HepG2 (cell line): Measurements from ENCODE around the gene ARHGAP26. TPM values are rescaled to one million over a fixed set of nuclear protein-coding genes. Genes with fewer than 3 reads are reported as not detected.

ENCODE experiments used
- ATF7 ChIP-seq, 2 experiments: fragments of 450-650 bp in 1 of 2; sonication (generic) in 1 of 2; formaldehyde crosslinking in 1 of 2; IDR thresholded peaks; 2 replicates each; pipeline versions ENCODE4 v1.4.0 to v1.6.1; 2016 to 2020; ENCODE audit warnings: antibody characterized with exemption in 1 of 2, mild to moderate bottlenecking in 1 of 2, missing genetic modification reagents in 1 of 2
- ELF1 ChIP-seq: sonication (generic); formaldehyde crosslinking; IDR thresholded peaks from 2 replicates; pipeline ENCODE4 v1.4.0; 2020; ENCODE audit warnings: missing genetic modification reagents
- EP300 ChIP-seq, 3 experiments: sonication (generic) in 1 of 3; formaldehyde crosslinking in 1 of 3; IDR thresholded peaks; 2 replicates each; pipeline versions ENCODE4 v1.5.1 to v1.6.1; 2011 to 2020; ENCODE audit warnings: low read depth in 2 of 3, low read length in 2 of 3, borderline replicate concordance in 1 of 3, improper control_type of control experiment in 1 of 3, mild to moderate bottlenecking in 1 of 3, missing genetic modification reagents in 1 of 3, moderate library complexity in 1 of 3
- ETV5 ChIP-seq: IDR thresholded peaks from 2 replicates; pipeline ENCODE4 v1.6.1; 2018; ENCODE audit warnings: missing biosample characterization, missing genetic modification reagents, inconsistent platforms, borderline replicate concordance
- FOXM1 ChIP-seq: sonication (generic); formaldehyde crosslinking; IDR thresholded peaks from 2 replicates; pipeline ENCODE4 v1.5.0; 2020; ENCODE audit warnings: missing genetic modification reagents
- HNRNPL ChIP-seq: fragments of 200-400 bp; formaldehyde crosslinking; IDR thresholded peaks from 2 replicates; pipeline ENCODE4 v1.6.1; 2017; ENCODE audit warnings: mild to moderate bottlenecking, low read depth, low read length
- KAT7 ChIP-seq: IDR thresholded peaks from 2 replicates; pipeline ENCODE4 v1.6.1; 2018; ENCODE audit warnings: borderline replicate concordance, missing compliant biosample characterization
- KLF11 ChIP-seq: IDR thresholded peaks from 2 replicates; pipeline ENCODE4 v1.6.1; 2016; ENCODE audit warnings: missing compliant biosample characterization
- NFATC3 ChIP-seq: sonication (generic); formaldehyde crosslinking; IDR thresholded peaks from 2 replicates; pipeline ENCODE4 v1.5.1; 2020; ENCODE audit warnings: mild to moderate bottlenecking, missing genetic modification reagents
- PCBP1 ChIP-seq: fragments of 200-400 bp; formaldehyde crosslinking; IDR thresholded peaks from 2 replicates; pipeline ENCODE4 v1.6.1; 2017; ENCODE audit warnings: mild to moderate bottlenecking, low read depth, low read length, borderline replicate concordance
- PCBP2 ChIP-seq: fragments of 200-400 bp; formaldehyde crosslinking; optimal IDR thresholded peaks from 2 replicates; pipeline ENCODE3; 2018; ENCODE audit warnings: low read length, low read depth; ENCODE audit not compliant: poor library complexity, severe bottlenecking
- SP140L ChIP-seq: sonication (generic); formaldehyde crosslinking; IDR thresholded peaks from 2 replicates; pipeline ENCODE4 v1.4.0; 2020; ENCODE audit warnings: missing genetic modification reagents, borderline replicate concordance
- SSRP1 ChIP-seq: IDR thresholded peaks from 2 replicates; pipeline ENCODE4 v1.6.1; 2016; ENCODE audit warnings: control low read depth
- TCF7 ChIP-seq: sonication (generic); IDR thresholded peaks from 2 replicates; pipeline ENCODE4 v1.6.1; 2016; ENCODE audit warnings: antibody characterized with exemption, low read depth
- TEAD2 ChIP-seq: sonication (generic); formaldehyde crosslinking; IDR thresholded peaks from 2 replicates; pipeline ENCODE4 v1.9.0; 2021; ENCODE audit warnings: missing genetic modification reagents
- ZNF101 ChIP-seq: sonication (generic); formaldehyde crosslinking; IDR thresholded peaks from 2 replicates; pipeline ENCODE4 v1.4.0; 2020; ENCODE audit warnings: mild to moderate bottlenecking, low read depth, missing genetic modification reagents, borderline replicate concordance
- ZNF138 ChIP-seq: sonication (generic); formaldehyde crosslinking; IDR thresholded peaks from 2 replicates; pipeline ENCODE4 v1.5.0; 2020; ENCODE audit warnings: mild to moderate bottlenecking, low read depth, missing genetic modification reagents
- ZNF20 ChIP-seq: sonication (generic); formaldehyde crosslinking; IDR thresholded peaks from 2 replicates; pipeline ENCODE4 v1.4.0; 2020; ENCODE audit warnings: mild to moderate bottlenecking, moderate library complexity, missing genetic modification reagents
- ZNF230 ChIP-seq: sonication (generic); formaldehyde crosslinking; IDR thresholded peaks from 2 replicates; pipeline ENCODE4 v1.4.0; 2020; ENCODE audit warnings: mild to moderate bottlenecking, missing genetic modification reagents
- ZNF720 ChIP-seq: sonication (generic); formaldehyde crosslinking; IDR thresholded peaks from 2 replicates; pipeline ENCODE4 v1.4.0; 2020; ENCODE audit warnings: missing genetic modification reagents
- ZNF780A ChIP-seq: sonication (generic); formaldehyde crosslinking; IDR thresholded peaks from 2 replicates; pipeline ENCODE4 v1.8.0; 2022; ENCODE audit warnings: mild to moderate bottlenecking, missing genetic modification reagents, moderate library complexity
- polyA plus RNA-seq, 8 experiments: library from polyadenylated mRNA; depleted of rRNA in 3 of 8; stranded (reverse) in 7 of 8; unstranded in 1 of 8; fragments of >200 nt; fragmentation: Illumina TruSeq in 4 of 8; extraction: Trizol in 4 of 8; gene quantifications; 2 replicates each; pipeline versions ENCODE4 v1.2.1 to v1.2.3, GENCODE V29; 2011 to 2016; ENCODE audit warnings: low read depth in 4 of 8, missing spikeins in 1 of 8, mixed read lengths in 1 of 8; ENCODE audit not compliant: insufficient read depth in 1 of 8
- total RNA-seq, 5 experiments: library from RNA; depleted of rRNA; stranded (reverse); fragments of >200 nt; fragmentation: Illumina TruSeq; extraction: Trizol; gene quantifications; 2 replicates each; pipeline ENCODE4 v1.2.3, GENCODE V29; 2016; ENCODE audit warnings: low read depth in 1 of 5
- TF ChIP-seq, protein P1 (sequence below): sonication (generic); formaldehyde crosslinking; IDR thresholded peaks from 2 replicates; pipeline ENCODE4 v1.9.0; 2021; ENCODE audit warnings: missing genetic modification reagents, mild to moderate bottlenecking, borderline replicate concordance
- TF ChIP-seq, protein P2 (sequence below): sonication (generic); formaldehyde crosslinking; IDR thresholded peaks from 2 replicates; pipeline ENCODE4 v1.5.1; 2020; ENCODE audit warnings: mild to moderate bottlenecking, missing genetic modification reagents, moderate library complexity
- TF ChIP-seq, protein P3 (sequence below): sonication (generic); formaldehyde crosslinking; IDR thresholded peaks from 2 replicates; pipeline ENCODE4 v1.4.0; 2020; ENCODE audit warnings: missing genetic modification reagents

The ARHGAP26 gene
- total and polyA plus RNA-seq, 2 of the 13 experiments (the other 11 are each of a cell fraction or from before 2014, with no cell fraction given) = 9.6 to 18.2 TPM

DNA sequence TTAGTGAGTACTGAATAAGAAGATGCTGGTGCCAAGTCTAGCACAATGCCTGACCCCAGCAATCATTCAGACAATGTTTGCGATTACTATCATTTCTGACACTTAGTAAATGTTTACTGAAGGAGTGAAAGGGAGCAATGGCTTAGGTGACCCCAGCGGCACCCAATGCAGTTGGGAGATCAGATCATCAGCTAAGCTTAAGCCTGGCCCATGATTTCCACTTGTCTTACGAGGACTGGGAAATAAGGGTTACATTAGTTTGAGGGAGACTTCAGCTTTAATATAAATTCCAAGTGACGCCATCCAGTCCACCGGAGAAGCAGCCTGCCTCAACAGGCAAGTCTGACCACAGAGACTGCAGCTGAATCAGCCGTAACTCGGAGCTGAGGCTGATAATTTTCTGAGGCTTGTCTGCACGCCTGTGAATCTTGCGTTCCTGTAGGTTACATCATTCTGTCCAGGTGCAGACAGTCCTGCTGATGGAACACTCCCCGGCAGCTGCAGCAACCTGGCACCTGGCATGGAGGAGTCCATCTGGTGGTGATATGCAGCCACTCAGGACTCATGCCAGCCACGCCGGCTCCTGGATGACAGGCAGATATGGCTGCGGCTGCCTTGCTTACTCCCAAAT, 49.4 kb upstream of the ARHGAP26 start (continued):
- TF ChIP-seq PCBP1 (no peak), ZNF138 (CRISPR knock-in tag) (no peak), ZNF20 (CRISPR knock-in tag) (no peak), ATF7 (IDR thresholded peaks at IDR 0.05) (no peak), ATF7 (CRISPR knock-in tag; IDR thresholded peaks at IDR 0.05) (no peak), PCBP2 (no peak), ZNF230 (CRISPR knock-in tag) (no peak), ZNF720 (CRISPR knock-in tag) (no peak), ELF1 (no peak), KLF11 (CRISPR knock-in tag) (no peak), KAT7 (CRISPR knock-in tag) (no peak), ZNF101 (CRISPR knock-in tag) (no peak), FOXM1 (no peak), HNRNPL (no peak), TCF7 (no peak), TEAD2 (CRISPR knock-in tag) (no peak), SSRP1 (no peak), EP300 (IDR thresholded peaks at IDR 0.05; ENCODE audit: low read depth in 2 of 2, low read length in 2 of 2) (no peak), EP300 (CRISPR knock-in tag; IDR thresholded peaks at IDR 0.05; ENCODE audit: borderline replicate concordance) (no peak), ZNF780A (CRISPR knock-in tag) (no peak), ETV5 (CRISPR knock-in tag) (peak; percentile 16; the same call in 1 of the 2 replicates), NFATC3 (CRISPR knock-in tag) (no peak), SP140L (CRISPR knock-in tag) (no peak)
- TF ChIP-seq, protein P1, sequence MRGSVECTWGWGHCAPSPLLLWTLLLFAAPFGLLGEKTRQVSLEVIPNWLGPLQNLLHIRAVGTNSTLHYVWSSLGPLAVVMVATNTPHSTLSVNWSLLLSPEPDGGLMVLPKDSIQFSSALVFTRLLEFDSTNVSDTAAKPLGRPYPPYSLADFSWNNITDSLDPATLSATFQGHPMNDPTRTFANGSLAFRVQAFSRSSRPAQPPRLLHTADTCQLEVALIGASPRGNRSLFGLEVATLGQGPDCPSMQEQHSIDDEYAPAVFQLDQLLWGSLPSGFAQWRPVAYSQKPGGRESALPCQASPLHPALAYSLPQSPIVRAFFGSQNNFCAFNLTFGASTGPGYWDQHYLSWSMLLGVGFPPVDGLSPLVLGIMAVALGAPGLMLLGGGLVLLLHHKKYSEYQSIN (CRISPR knock-in tag) = no peak
- TF ChIP-seq, protein P2, sequence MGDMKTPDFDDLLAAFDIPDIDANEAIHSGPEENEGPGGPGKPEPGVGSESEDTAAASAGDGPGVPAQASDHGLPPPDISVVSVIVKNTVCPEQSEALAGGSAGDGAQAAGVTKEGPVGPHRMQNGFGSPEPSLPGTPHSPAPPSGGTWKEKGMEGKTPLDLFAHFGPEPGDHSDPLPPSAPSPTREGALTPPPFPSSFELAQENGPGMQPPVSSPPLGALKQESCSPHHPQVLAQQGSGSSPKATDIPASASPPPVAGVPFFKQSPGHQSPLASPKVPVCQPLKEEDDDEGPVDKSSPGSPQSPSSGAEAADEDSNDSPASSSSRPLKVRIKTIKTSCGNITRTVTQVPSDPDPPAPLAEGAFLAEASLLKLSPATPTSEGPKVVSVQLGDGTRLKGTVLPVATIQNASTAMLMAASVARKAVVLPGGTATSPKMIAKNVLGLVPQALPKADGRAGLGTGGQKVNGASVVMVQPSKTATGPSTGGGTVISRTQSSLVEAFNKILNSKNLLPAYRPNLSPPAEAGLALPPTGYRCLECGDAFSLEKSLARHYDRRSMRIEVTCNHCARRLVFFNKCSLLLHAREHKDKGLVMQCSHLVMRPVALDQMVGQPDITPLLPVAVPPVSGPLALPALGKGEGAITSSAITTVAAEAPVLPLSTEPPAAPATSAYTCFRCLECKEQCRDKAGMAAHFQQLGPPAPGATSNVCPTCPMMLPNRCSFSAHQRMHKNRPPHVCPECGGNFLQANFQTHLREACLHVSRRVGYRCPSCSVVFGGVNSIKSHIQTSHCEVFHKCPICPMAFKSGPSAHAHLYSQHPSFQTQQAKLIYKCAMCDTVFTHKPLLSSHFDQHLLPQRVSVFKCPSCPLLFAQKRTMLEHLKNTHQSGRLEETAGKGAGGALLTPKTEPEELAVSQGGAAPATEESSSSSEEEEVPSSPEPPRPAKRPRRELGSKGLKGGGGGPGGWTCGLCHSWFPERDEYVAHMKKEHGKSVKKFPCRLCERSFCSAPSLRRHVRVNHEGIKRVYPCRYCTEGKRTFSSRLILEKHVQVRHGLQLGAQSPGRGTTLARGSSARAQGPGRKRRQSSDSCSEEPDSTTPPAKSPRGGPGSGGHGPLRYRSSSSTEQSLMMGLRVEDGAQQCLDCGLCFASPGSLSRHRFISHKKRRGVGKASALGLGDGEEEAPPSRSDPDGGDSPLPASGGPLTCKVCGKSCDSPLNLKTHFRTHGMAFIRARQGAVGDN (CRISPR knock-in tag) = no peak
- TF ChIP-seq, protein P3, sequence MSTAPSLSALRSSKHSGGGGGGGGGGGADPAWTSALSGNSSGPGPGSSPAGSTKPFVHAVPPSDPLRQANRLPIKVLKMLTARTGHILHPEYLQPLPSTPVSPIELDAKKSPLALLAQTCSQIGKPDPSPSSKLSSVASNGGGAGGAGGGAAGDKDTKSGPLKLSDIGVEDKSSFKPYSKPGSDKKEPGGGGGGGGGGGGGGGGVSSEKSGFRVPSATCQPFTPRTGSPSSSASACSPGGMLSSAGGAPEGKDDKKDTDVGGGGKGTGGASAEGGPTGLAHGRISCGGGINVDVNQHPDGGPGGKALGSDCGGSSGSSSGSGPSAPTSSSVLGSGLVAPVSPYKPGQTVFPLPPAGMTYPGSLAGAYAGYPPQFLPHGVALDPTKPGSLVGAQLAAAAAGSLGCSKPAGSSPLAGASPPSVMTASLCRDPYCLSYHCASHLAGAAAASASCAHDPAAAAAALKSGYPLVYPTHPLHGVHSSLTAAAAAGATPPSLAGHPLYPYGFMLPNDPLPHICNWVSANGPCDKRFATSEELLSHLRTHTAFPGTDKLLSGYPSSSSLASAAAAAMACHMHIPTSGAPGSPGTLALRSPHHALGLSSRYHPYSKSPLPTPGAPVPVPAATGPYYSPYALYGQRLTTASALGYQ = no peak
